ENCODE data around the gene EPN1.

The EPN1 gene

GRCh38 chr19:55642153-55643002 lies 32.6 kb upstream of the EPN1 start:
- H3K4me3 ChIP-seq (ENCODE audit: low read depth, low read length), result peak overlapping the region; percentile 71
- TF ChIP-seq CTCF (IDR thresholded peaks at IDR 0.05; ENCODE audit: low read depth, low read length, missing control alignments), result no peak
- no peak for DNase-seq (ENCODE audit: low read depth)

DNA sequence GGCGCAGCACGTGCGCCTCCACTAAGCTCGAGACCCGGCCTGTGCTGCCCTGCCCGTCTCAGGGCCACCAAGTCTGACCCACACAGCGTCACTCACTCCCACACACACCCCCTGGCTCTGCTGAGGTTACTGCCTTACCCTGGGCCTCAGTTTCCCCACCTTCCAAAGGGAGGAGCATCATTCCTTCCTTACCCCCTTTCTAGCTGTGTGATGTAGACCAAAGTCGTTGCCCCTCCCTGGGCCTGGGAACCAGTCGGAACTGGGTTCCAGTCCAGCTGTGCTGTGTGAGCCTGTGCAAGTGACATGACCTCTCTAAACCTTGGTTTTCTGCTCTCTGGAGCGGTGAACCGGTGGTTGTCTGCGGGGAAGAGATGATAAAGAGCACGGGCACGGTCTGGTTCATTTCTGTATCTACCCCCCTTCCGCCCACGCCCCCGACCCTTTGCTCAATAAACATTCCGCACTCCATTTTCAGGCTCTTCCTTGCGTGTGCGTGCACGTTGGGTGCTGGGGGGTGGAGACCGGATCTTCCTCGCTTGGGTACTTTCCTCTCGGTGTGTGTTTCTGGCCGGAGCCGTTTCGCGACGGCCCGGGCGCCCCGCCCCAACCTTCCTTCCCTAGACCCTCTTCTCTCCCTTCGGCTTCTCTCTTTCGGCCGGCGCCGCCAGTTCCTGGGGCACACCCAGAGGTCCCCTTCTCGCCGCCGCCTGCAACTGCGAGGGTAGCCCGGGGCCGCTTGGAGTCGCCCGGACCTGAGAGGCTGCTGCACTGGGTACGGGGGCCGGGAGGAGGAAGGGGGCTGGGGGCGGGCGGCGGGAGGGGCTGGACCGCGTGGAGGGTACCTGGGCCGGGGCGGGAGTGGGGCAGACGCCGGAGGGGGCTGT lies 31.8 kb upstream of the EPN1 start, which contains the start of gene ZNF581:
ZNF581 (plus strand) TSS at position 647 of the 884 bp plus-strand sequence. CDS start 923 bp downstream, outside the sequence.
- H3K4me3 ChIP-seq (ENCODE audit: low read depth, low read length), result peak within 1 kb of the TSS; percentile 71
- no peak for TF ChIP-seq CTCF (IDR thresholded peaks at IDR 0.05; ENCODE audit: low read depth, low read length, missing control alignments)
- DNase-seq (ENCODE audit: low read depth), result peak; percentile 63

DNA sequence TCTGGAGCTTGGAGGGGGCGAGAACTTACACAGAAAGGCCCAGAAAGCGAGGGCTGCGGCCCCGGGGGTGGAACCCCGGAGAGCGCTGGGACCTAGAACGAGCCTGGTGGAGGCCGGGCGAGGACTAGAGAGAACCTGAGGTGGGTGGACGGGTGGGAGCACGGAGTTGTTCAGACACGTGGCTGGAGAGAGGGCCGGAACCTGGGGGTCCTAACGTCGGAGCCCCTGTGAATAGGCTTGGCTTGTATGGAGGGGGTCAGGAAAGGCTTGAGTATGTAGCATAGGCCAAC lies 31.2 kb upstream of the EPN1 start:
- H3K4me3 ChIP-seq (ENCODE audit: low read depth, low read length), result peak overlapping the region; percentile 71
- no peak for TF ChIP-seq CTCF (IDR thresholded peaks at IDR 0.05; ENCODE audit: low read depth, low read length, missing control alignments)
- DNase-seq (ENCODE audit: low read depth), result no peak

DNA sequence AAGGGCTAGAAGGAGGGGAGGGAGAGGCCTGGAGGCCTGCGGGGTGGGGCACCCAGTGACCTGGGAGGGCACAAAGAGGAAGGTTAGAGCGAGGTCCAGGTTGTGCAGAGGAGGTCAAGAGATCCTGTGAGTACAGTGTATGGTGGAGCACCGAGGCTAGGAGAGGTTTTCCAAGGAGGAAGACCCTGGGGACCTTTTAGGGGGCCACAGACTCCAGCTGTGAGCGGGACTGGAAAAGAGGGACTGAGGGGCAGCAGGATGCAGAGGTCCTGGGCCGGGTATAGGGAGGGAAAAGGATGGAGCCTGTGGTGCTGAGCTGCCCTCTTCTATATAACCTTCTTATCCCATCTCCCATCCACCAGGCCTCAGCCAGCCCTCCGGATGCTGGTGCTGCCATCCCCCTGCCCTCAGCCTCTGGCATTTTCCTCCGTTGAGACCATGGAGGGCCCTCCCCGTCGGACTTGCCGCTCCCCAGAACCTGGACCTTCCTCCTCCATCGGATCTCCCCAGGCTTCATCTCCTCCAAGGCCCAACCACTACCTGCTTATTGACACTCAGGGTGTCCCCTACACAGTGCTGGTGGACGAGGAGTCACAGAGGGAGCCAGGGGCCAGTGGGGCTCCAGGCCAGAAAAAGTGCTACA lies 30.7 kb upstream of the EPN1 start:
- H3K4me3 ChIP-seq (ENCODE audit: low read depth, low read length), result peak overlapping the region; percentile 71

GRCh38 chr19:55644842-55645511 lies 30.0 kb upstream of the EPN1 start:
- no peak for DNase-seq (ENCODE audit: low read depth)
- H3K4me3 ChIP-seq (ENCODE audit: low read depth, low read length), result peak overlapping the region; percentile 71
- no peak for TF ChIP-seq CTCF (IDR thresholded peaks at IDR 0.05; ENCODE audit: low read depth, low read length, missing control alignments)

More for the DNA sequence above, 30.7 kb upstream of the EPN1 start:
- no peak for TF ChIP-seq CTCF (IDR thresholded peaks at IDR 0.05; ENCODE audit: low read depth, low read length, missing control alignments)
- DNase-seq (ENCODE audit: low read depth), result no peak

GRCh38 chr19:55645512-55645881 lies 29.5 kb upstream of the EPN1 start:
- DNase-seq (ENCODE audit: low read depth), result no peak
- H3K4me3 ChIP-seq (ENCODE audit: low read depth, low read length), result peak overlapping the region; percentile 71; the same call in 1 of the 2 replicates
- no peak for TF ChIP-seq CTCF (IDR thresholded peaks at IDR 0.05; ENCODE audit: low read depth, low read length, missing control alignments)

All from GM12864 (cell line).